Adrenal gland (tissue), 5 donors: Measurements from ENCODE around the gene RNF126.

ENCODE experiments used
- CTCF ChIP-seq, 6 experiments: fragments of 450-650 bp in 4 of 6; fragments of 200-600 bp in 2 of 6; sonication (generic) in 1 of 6; IDR thresholded peaks; 1 replicate in 5 of 6; 2 replicates in 1 of 6; pipeline versions ENCODE4 v1.5.1 to v1.8.0; 2016 to 2021; ENCODE audit warnings: antibody characterized with exemption in 6 of 6, mild to moderate bottlenecking in 2 of 6, moderate library complexity in 1 of 6
- POLR2A ChIP-seq, 2 donors: fragments of 450-650 bp; IDR thresholded peaks; one replicate each; pipeline ENCODE4 v1.6.1; 2017; ENCODE audit warnings: antibody characterized with exemption in 2 of 2, mild to moderate bottlenecking in 2 of 2, moderate library complexity in 1 of 2
- donor health status: DM: no; HTN: no; CAD: no.

- no peak for TF ChIP-seq POLR2A (IDR thresholded peaks at IDR 0.05)
- TF ChIP-seq CTCF (IDR thresholded peaks at IDR 0.05) = no peak
These were observed 18.2 kb downstream of the RNF126 start for GRCh38 chr19:644789-645188.
